SW480 (cell line): ENCODE measurements around the gene SLC25A11.

Experiments used
- DNase-seq: peaks from one replicate; pipeline ENCODE4 v3.0.0-alpha.2; 2016; ENCODE audit warnings: low spot score

The SLC25A11 gene

GRCh38 chr17:4895657-4896331 is 44.1 kb downstream of the SLC25A11 start:
- DNase-seq, result no peak

GRCh38 chr17:4895121-4895520 is 44.7 kb downstream of the SLC25A11 start:
- DNase-seq, result no peak

- DNase-seq, result no peak
Observed at GRCh38 chr17:4893721-4894560, 45.9 kb downstream of the SLC25A11 start.

- no peak for DNase-seq
Observed at GRCh38 chr17:4893272-4893671, 46.6 kb downstream of the SLC25A11 start.

GRCh38 chr17:4892499-4893221 is 47.2 kb downstream of the SLC25A11 start:
- no peak for DNase-seq

DNA sequence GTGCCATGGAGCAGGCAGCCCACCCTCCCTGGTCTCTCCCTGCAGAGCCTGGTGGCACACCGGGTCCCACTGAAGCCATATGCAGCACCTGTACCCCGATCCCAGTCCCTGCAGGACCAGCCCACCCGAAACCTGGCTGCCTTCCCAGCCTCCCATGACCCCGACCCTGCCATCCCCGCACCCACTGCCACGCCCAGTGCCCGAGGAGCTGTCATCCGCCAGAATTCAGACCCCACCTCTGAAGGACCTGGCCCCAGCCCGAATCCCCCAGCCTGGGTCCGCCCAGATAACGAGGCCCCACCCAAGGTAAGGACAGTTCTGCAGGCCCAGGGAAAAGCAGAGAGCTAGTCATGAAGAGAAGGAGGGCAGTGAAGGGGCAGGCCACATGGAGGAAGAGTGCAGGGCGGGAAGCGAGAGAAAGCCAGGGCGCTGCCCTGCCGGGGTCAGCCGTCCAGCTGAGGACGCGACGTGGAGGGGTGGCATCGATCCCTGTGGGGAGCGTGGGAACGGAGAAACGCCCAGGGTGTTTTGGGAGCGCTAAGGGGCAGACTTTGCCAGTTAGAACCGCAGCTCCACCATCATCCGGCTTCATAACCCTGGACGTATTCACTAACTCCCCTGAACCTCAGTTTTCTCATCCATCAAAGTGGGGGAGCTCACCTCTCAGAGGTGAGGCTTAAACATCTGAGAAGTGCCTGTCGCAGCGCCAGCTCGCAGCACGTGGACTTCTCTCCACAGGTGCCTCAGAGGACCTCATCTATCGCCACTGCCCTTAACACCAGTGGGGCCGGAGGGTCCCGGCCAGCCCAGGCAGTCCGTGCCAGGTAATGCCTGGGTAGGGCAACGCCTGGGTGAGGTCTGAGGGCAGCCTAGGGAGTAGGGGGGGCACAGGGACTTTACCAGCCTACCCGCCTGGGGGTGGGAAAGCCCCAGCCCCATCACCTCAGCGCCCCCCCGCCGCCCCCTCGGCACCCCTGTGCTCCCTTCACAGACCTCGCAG is 48.1 kb downstream of the SLC25A11 start:
- no peak for DNase-seq

DNA sequence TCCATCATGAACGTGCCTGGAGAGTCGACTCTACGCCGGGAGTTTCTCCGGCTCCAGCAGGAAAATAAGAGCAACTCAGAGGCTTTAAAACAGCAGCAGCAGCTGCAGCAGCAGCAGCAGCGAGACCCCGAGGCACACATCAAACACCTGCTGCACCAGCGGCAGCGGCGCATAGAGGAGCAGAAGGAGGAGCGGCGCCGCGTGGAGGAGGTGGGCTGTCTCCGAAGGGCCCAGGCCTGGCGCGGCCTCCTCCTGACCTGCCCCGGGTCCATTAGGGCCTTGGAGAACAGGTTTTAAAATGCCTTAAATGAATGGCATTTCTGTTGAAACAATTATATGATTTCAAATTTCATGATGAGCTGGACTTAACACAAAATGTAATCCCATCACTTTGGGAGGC is 52.3 kb downstream of the SLC25A11 start:
- no peak for DNase-seq
